ENCODE measurements around the gene ANKMY2.

The ANKMY2 gene

GRCh38 chr7:16655394-16655793 lies 9.8 kb upstream of the ANKMY2 start:
- no peak for TF ChIP-seq ZFX (IDR thresholded peaks at IDR 0.05)
- TF ChIP-seq, protein P1, sequence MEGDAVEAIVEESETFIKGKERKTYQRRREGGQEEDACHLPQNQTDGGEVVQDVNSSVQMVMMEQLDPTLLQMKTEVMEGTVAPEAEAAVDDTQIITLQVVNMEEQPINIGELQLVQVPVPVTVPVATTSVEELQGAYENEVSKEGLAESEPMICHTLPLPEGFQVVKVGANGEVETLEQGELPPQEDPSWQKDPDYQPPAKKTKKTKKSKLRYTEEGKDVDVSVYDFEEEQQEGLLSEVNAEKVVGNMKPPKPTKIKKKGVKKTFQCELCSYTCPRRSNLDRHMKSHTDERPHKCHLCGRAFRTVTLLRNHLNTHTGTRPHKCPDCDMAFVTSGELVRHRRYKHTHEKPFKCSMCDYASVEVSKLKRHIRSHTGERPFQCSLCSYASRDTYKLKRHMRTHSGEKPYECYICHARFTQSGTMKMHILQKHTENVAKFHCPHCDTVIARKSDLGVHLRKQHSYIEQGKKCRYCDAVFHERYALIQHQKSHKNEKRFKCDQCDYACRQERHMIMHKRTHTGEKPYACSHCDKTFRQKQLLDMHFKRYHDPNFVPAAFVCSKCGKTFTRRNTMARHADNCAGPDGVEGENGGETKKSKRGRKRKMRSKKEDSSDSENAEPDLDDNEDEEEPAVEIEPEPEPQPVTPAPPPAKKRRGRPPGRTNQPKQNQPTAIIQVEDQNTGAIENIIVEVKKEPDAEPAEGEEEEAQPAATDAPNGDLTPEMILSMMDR (conservative IDR thresholded peaks at IDR 0.05), result no peak
- H3K27ac ChIP-seq, result no peak overlapping the region

- TF ChIP-seq, protein P1 (conservative IDR thresholded peaks at IDR 0.05), result no peak
- TF ChIP-seq ZFX (IDR thresholded peaks at IDR 0.05), result no peak
- peak overlapping the region; percentile 45 for H3K27ac ChIP-seq
These were observed 7.3 kb upstream of the ANKMY2 start for GRCh38 chr7:16652888-16653287.

DNA sequence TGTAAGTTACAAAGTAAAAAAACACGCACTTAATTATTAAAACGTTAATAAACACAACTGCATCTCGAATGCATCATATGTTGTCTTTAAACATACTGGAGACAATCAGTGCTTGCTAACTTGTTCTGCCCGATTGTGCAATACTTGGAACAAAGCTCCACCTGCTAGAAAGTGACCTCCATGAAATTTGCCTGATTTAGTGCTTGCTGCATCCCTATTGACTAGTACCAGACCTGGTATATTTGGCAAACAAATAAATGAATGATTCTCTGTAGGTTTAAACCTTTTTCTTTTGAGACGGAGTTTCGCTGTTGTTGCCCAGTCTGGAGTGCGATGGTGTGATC lies 6.7 kb upstream of the ANKMY2 start:
- TF ChIP-seq, protein P1 (conservative IDR thresholded peaks at IDR 0.05), result no peak
- no peak for TF ChIP-seq ZFX (IDR thresholded peaks at IDR 0.05)
- H3K27ac ChIP-seq, result peak overlapping the region; percentile 45

- no peak for TF ChIP-seq ZFX (IDR thresholded peaks at IDR 0.05)
- TF ChIP-seq, protein P1 (conservative IDR thresholded peaks at IDR 0.05), result no peak
- no peak overlapping the region; the same call in 1 of the 2 replicates for H3K27ac ChIP-seq
These were observed 6.1 kb upstream of the ANKMY2 start for GRCh38 chr7:16651396-16652239.

DNA sequence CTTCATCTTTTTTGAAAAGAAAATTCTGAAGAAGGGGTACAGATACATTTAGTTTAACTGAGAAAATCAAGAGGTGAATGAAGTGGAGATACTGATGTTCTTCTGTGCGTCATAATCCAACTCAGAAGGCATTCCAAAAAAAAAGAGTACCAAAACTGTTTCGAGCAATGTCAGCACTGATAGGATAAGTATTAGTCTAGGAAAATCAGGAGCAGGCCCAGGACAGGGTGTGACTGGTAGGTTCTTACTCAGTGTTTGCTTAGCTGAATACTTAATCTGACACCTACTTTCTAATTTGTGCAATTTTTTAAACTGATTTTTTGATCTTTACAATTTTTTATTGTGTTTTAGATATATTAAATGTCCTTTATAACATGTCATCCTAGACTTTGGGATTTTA lies 4.7 kb upstream of the ANKMY2 start:
- no peak overlapping the region for H3K27ac ChIP-seq
- no peak for TF ChIP-seq ZFX (IDR thresholded peaks at IDR 0.05)

- TF ChIP-seq, protein P1 (conservative IDR thresholded peaks at IDR 0.05), result no peak
- TF ChIP-seq ZFX (IDR thresholded peaks at IDR 0.05), result no peak
- no peak overlapping the region for H3K27ac ChIP-seq
These were observed 3.6 kb upstream of the ANKMY2 start for GRCh38 chr7:16649196-16649595.

GRCh38 chr7:16648551-16648950 lies 3.0 kb upstream of the ANKMY2 start:
- TF ChIP-seq, protein P1 (conservative IDR thresholded peaks at IDR 0.05), result no peak
- no peak for TF ChIP-seq ZFX (IDR thresholded peaks at IDR 0.05)
- H3K27ac ChIP-seq, result no peak overlapping the region

All from C4-2B (cell line).